MCF 10A (cell line): ENCODE results near the gene CLMN. TPM values are rescaled to one million over a fixed set of nuclear protein-coding genes. Genes with fewer than 3 reads are reported as not detected.

Source experiments
- BruUV-seq: library from RNA; stranded (reverse); fragments of 400-500 nt; replicated peaks from 2 replicates; lab custom pipeline; 2021; lab: Mats Ljungman, UMichigan
- CTCF ChIA-PET: fragments of 300-600 bp; sonication (Branson Sonifier 250); formaldehyde crosslinking; extraction: SDS; loops from one replicate; lab custom pipeline; 2021; ENCODE audit warnings: antibody characterized with exemption, inconsistent platforms; lab: Yijun Ruan, JAX
- POLR2A ChIA-PET: fragments of 300-600, 350-650 bp; sonication (Branson Sonifier 250); formaldehyde crosslinking; extraction: SDS; loops from one replicate; lab custom pipeline; 2020; ENCODE audit warnings: antibody characterized with exemption, inconsistent platforms; lab: Yijun Ruan, JAX
- DNase-seq: peaks from one replicate; pipeline ENCODE4 v3.0.0-alpha.2; 2018; ENCODE audit not compliant: unreplicated experiment
- H3K27ac Mint-ChIP-seq: one replicate; pipeline ENCODE4 v1.8.0; 2022; ENCODE audit warnings: mild to moderate bottlenecking, low read depth, mixed read lengths; ENCODE audit not compliant: unreplicated experiment
- H3K27me3 Mint-ChIP-seq: one replicate; pipeline ENCODE4 v1.8.0; 2022; ENCODE audit warnings: mixed read lengths; ENCODE audit not compliant: insufficient read depth, unreplicated experiment
- H3K36me3 Mint-ChIP-seq: one replicate; pipeline ENCODE4 v1.8.0; 2022; ENCODE audit warnings: mild to moderate bottlenecking, moderate library complexity, mixed read lengths; ENCODE audit not compliant: insufficient read depth, unreplicated experiment
- H3K4me1 Mint-ChIP-seq: one replicate; pipeline ENCODE4 v1.8.0; 2022; ENCODE audit warnings: mixed read lengths; ENCODE audit not compliant: insufficient read depth, unreplicated experiment
- H3K4me3 Mint-ChIP-seq: one replicate; pipeline ENCODE4 v1.8.0; 2022; ENCODE audit warnings: mild to moderate bottlenecking, moderate library complexity, mixed read lengths; ENCODE audit not compliant: unreplicated experiment
- H3K9me3 Mint-ChIP-seq: one replicate; pipeline ENCODE4 v1.8.0; 2022; ENCODE audit warnings: mixed read lengths; ENCODE audit not compliant: unreplicated experiment
- CTCF ChIP-seq: fragments of 200-600 bp; IDR thresholded peaks from one replicate; pipeline ENCODE4 v1.8.0; 2022; ENCODE audit warnings: antibody characterized with exemption, mild to moderate bottlenecking; ENCODE audit not compliant: unreplicated experiment
- intact Hi-C: fragments of 100-400 bp; cut with micrococcal nuclease; formaldehyde crosslinking; loops from 2 replicates; pipeline ENCODE4 v1.14.1; 2022
- total RNA-seq: library from RNA; stranded (reverse); gene quantifications from 2 replicates; pipeline ENCODE4 v1.2.3, GENCODE V29; 2022

Gene CLMN
- total RNA-seq, 1 experiment from 2014 or later = 17.9 TPM

GRCh38 chr14:95348395-95349080, 28.8 kb upstream of the CLMN start:
- POLR2A ChIA-PET = interaction anchor here (0.6 to 1.1 kb wide), 3 partner anchors 18 to 200 kb away, joined by 3 to 4 read pairs (median 3); no protein-coding TSS in a partner anchor
- no peak for TF ChIP-seq CTCF
- Mint-ChIP-seq H3K27me3 (peaks cover 17% of the 10 kb centered on the region), H3K36me3 (peaks cover 9% of the 10 kb centered on the region), H3K4me3 (no peak overlapping the region), H3K9me3 (no peaks in the 10 kb centered on the region), H3K4me1 (no peaks in the 10 kb centered on the region), H3K27ac (no peak overlapping the region)
- BruUV-seq = no TSS peak
- CTCF ChIA-PET = interaction anchor here (2.0 kb wide), 1 partner anchor 13 kb away, joined by 7 read pairs; no protein-coding TSS in a partner anchor
- no peak for DNase-seq
- intact Hi-C loops = no loop called here

GRCh38 chr14:95346820-95347219, 27.1 kb upstream of the CLMN start:
- DNase-seq = no peak
- intact Hi-C loops = no loop called here
- no TSS peak for BruUV-seq
- Mint-ChIP-seq H3K9me3 (no peaks in the 10 kb centered on the region), H3K36me3 (peaks cover 5% of the 10 kb centered on the region), H3K27ac (no peak overlapping the region), H3K4me1 (no peaks in the 10 kb centered on the region), H3K4me3 (no peak overlapping the region), H3K27me3 (peaks cover 13% of the 10 kb centered on the region)
- ChIA-PET CTCF (no interaction called here), POLR2A (no interaction called here)
- TF ChIP-seq CTCF = no peak

GRCh38 chr14:95346266-95346665, 26.6 kb upstream of the CLMN start:
- Mint-ChIP-seq H3K36me3 (no peaks in the 10 kb centered on the region), H3K4me3 (no peak overlapping the region), H3K9me3 (peaks cover 3% of the 10 kb centered on the region), H3K27me3 (peaks cover 8% of the 10 kb centered on the region), H3K4me1 (no peaks in the 10 kb centered on the region), H3K27ac (no peak overlapping the region)
- POLR2A ChIA-PET = no interaction called here
- intact Hi-C loops = no loop called here
- no TSS peak for BruUV-seq
- no peak for TF ChIP-seq CTCF
- CTCF ChIA-PET = interaction anchor here (0.6 kb wide), 1 partner anchor 526 kb away, joined by 3 read pairs; no protein-coding TSS in a partner anchor
- no peak for DNase-seq

GRCh38 chr14:95345032-95345431, 25.3 kb upstream of the CLMN start:
- ChIA-PET CTCF (no interaction called here), POLR2A (no interaction called here)
- intact Hi-C loops = no loop called here
- Mint-ChIP-seq H3K27me3 (peaks cover 5% of the 10 kb centered on the region), H3K4me1 (peaks cover 8% of the 10 kb centered on the region), H3K27ac (no peak overlapping the region), H3K4me3 (no peak overlapping the region), H3K9me3 (peaks cover 11% of the 10 kb centered on the region), H3K36me3 (no peaks in the 10 kb centered on the region)
- no TSS peak for BruUV-seq
- no peak for TF ChIP-seq CTCF
- no peak for DNase-seq
